SJSA1 (cell line): Measurements from ENCODE around the gene FHOD3. TPM values are rescaled to one million over a fixed set of nuclear protein-coding genes. Genes with fewer than 3 reads are reported as not detected.

Experiments
- DNase-seq, 2 experiments: peaks; one replicate each; pipeline ENCODE4 v3.0.0-alpha.2; 2015 to 2020; ENCODE audit warnings: low spot score in 2 of 2, low read depth in 1 of 2
- H3K27ac ChIP-seq: fragments of 250-450 bp; sonication (Bioruptor Pico); 2 replicates; pipeline ENCODE4 v1.5.1; 2020; ENCODE audit warnings: mild to moderate bottlenecking, moderate library complexity
- H3K27me3 ChIP-seq: fragments of 250-450 bp; sonication (Bioruptor Pico); replicated peaks from 2 replicates; pipeline ENCODE4 v1.5.1; 2020; ENCODE audit warnings: mild to moderate bottlenecking, moderate library complexity
- H3K36me3 ChIP-seq: fragments of 250-450 bp; sonication (Bioruptor Pico); 2 replicates; pipeline ENCODE4 v1.5.1; 2020; ENCODE audit warnings: mild to moderate bottlenecking
- H3K4me1 ChIP-seq: fragments of 250-450 bp; sonication (Bioruptor Pico); replicated peaks from 2 replicates; pipeline ENCODE4 v1.6.1; 2021; ENCODE audit warnings: mild to moderate bottlenecking
- H3K4me3 ChIP-seq: fragments of 250-450 bp; sonication (Bioruptor Pico); 2 replicates; pipeline ENCODE4 v1.5.1; 2020; ENCODE audit warnings: mild to moderate bottlenecking
- H3K9me3 ChIP-seq: fragments of 250-450 bp; sonication (Bioruptor Pico); replicated peaks from 2 replicates; pipeline ENCODE4 v1.5.1; 2020; ENCODE audit warnings: mild to moderate bottlenecking
- total RNA-seq: library from RNA; depleted of rRNA; stranded (reverse); fragments of >200 nt; shearing (Covaris generic); gene quantifications from 2 replicates; pipeline ENCODE4 v1.2.3, GENCODE V29; 2014

Gene FHOD3
- total RNA-seq, 1 experiment from 2014 or later, result 0.53 TPM

DNA sequence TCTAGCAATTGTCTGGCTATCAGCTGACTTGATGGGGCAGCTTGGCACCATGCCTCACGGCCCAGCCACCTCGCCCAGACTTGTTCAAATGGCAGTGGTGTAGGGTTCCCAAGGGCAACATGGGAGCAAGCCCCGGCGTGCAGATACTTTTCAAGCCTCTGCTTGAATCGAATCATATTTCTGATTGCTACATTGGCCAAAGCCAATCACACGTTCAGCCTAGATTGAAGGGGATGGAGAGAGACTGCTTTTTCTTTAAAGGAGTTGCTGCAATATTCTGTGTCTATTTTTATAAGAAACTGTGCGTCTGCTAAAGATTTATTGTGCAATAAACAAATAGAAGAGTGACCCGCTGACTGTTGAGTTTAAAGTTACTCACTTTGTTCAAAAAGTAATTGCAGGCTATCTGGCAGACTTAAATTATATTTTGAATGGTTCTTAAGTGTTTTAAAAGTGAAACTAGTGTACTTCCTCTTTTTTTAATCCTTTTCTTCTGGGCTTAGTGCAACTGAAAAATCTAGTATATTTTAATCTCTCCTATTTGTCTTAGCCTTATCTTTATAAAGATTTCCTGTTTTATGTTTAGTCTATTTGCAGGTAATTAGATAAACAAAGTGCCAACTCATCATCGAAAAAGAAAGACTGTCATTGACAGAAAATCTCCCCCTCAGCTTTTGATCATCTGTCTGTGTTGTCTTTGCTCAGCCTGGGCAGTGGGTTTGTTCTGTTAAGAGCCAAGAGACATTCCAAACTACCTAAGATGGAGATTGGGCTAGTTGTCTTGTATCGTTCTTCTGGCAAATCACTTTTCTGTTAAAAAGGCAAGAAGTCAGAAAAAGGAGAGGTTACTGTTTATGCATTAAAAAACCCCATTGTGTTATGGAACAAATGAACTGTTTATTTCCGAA, 375.2 kb downstream of the FHOD3 start:
- Histone ChIP-seq H3K27ac (no peak overlapping the region), H3K9me3 (no peaks in the 10 kb centered on the region), H3K27me3 (no peaks in the 10 kb centered on the region), H3K4me3 (no peak overlapping the region), H3K4me1 (no peaks in the 10 kb centered on the region), H3K36me3 (no peaks in the 10 kb centered on the region)
- DNase-seq, result no peak

DNA sequence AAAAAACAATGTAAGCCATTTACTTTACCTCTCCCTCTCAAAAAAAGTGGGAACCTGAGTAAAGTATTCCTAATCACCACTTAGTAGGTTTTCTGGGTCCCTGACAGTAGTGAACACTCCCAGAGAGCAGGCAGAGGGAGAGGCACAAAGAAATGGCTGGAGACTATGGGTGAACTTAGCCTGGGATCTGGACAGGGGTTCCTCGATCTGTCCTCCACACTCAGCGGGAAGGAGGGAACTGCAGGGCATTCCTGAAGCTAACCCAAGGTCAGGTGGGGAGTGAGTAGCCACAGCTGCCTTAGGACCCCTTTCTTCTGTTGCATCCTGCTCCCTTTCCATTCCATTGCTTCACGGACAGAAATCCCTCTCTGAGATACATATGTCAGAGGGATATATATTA, 375.9 kb downstream of the FHOD3 start:
- Histone ChIP-seq H3K4me3 (no peak overlapping the region), H3K27ac (no peak overlapping the region), H3K9me3 (no peaks in the 10 kb centered on the region), H3K27me3 (no peaks in the 10 kb centered on the region), H3K36me3 (no peaks in the 10 kb centered on the region), H3K4me1 (no peaks in the 10 kb centered on the region)
- no peak for DNase-seq

DNA sequence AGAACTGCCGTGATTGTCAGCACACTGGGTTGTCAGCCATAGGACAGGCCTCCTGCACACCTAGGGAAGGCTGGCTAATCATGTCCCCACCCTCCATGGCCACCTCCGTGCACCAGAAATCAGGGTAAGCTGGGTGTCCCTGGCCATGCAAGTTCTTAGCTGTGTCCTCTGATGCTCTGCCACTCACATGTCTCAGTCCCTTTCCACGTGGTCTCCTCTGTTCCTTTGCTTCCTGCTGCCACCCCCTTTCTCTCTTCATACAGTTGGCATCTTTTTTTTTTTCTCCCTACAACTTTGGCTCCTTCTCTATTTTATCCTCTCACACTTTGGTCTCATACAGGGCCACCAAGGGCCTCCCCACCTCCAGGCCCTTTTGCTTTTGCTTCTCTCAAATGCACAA, 377.6 kb downstream of the FHOD3 start:
- Histone ChIP-seq H3K4me3 (no peak overlapping the region), H3K27me3 (no peaks in the 10 kb centered on the region), H3K27ac (no peak overlapping the region), H3K9me3 (no peaks in the 10 kb centered on the region), H3K36me3 (no peaks in the 10 kb centered on the region), H3K4me1 (no peaks in the 10 kb centered on the region)
- no peak for DNase-seq

DNA sequence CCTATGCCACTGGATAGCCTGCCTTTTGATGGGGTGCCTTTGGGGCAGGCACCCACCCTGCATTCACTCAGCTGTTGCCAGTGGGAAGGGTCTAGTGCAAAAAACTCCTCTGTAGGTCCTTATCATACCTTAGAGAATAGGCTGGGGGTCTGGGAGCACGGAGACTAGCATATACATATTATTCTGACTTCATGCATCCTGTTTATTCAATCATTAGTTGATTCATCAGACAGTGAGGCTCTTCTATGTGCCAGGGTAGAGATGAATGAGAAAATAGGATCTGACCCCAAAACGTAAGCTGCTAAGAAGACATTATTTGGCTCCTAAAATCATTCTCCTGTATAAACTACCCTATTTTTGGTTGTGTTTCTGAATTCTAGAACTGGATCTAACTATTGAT, 378.0 kb downstream of the FHOD3 start:
- Histone ChIP-seq H3K36me3 (no peaks in the 10 kb centered on the region), H3K4me1 (no peaks in the 10 kb centered on the region), H3K9me3 (no peaks in the 10 kb centered on the region), H3K4me3 (no peak overlapping the region), H3K27ac (no peak overlapping the region), H3K27me3 (no peaks in the 10 kb centered on the region)
- no peak for DNase-seq

DNA sequence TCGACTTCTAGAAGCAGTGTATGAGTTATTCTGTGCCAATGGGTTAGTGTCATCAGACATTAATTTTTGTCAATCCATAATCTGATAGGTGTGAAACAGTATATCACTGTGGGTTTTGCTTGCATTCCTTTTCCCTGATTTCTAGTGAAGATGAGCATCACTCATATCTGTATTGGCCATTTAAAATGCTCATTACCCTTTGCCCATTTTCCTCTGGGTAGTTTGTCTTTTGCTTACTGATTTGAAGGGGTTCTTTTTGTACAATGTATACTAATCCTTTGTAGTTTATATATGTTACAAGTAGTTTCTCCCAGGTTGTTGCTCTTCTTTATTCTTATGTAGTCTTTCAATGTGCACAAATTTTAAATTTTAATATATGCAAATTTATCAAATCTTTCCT, 379.1 kb downstream of the FHOD3 start:
- Histone ChIP-seq H3K4me1 (no peaks in the 10 kb centered on the region), H3K27ac (no peak overlapping the region), H3K9me3 (no peaks in the 10 kb centered on the region), H3K27me3 (no peaks in the 10 kb centered on the region), H3K4me3 (no peak overlapping the region), H3K36me3 (no peaks in the 10 kb centered on the region)
- DNase-seq, result no peak

DNA sequence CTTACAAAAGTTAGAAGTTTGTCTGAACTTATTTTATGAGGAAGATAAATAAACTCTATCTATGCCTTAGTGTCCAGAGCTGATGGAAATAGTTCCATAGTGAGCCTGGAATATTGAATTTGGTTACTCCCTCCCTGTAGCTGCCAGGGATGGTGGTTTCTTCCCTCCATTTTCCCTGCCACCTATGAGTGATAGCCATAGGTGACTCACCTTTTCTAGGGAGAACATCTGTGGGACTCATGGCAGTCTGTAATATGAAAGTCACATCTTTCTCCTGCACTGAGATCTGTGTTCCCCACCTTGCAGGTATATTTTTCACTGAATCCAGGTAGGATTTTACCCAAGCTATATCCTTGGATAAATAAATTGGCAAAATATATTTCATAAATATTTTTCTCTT, 382.5 kb downstream of the FHOD3 start:
- Histone ChIP-seq H3K27me3 (no peaks in the 10 kb centered on the region), H3K9me3 (no peaks in the 10 kb centered on the region), H3K36me3 (no peaks in the 10 kb centered on the region), H3K4me1 (no peaks in the 10 kb centered on the region), H3K27ac (no peak overlapping the region), H3K4me3 (no peak overlapping the region)
- DNase-seq, result no peak

DNA sequence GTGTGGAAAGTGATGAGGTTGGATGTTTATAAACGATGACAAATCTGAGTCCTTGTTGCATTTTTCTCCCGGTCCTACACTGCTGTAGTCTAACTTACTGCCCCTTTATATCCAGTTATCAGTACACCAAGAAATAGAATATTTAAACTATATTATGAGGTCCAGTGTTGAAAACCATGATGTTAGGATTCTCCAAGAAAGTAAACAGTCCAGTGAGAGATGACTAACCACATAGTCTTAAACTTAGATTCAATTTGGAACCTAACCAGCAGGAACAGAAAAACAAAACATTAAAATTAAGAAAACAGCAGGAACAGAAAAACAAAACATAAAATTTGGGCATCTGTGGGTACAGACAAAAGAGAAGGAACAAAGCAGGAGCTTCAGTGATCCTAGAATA, 388.1 kb downstream of the FHOD3 start:
- Histone ChIP-seq H3K27ac (no peak overlapping the region), H3K27me3 (no peaks in the 10 kb centered on the region), H3K36me3 (no peaks in the 10 kb centered on the region), H3K9me3 (no peaks in the 10 kb centered on the region), H3K4me3 (no peak overlapping the region), H3K4me1 (no peaks in the 10 kb centered on the region)
- no peak for DNase-seq

DNA sequence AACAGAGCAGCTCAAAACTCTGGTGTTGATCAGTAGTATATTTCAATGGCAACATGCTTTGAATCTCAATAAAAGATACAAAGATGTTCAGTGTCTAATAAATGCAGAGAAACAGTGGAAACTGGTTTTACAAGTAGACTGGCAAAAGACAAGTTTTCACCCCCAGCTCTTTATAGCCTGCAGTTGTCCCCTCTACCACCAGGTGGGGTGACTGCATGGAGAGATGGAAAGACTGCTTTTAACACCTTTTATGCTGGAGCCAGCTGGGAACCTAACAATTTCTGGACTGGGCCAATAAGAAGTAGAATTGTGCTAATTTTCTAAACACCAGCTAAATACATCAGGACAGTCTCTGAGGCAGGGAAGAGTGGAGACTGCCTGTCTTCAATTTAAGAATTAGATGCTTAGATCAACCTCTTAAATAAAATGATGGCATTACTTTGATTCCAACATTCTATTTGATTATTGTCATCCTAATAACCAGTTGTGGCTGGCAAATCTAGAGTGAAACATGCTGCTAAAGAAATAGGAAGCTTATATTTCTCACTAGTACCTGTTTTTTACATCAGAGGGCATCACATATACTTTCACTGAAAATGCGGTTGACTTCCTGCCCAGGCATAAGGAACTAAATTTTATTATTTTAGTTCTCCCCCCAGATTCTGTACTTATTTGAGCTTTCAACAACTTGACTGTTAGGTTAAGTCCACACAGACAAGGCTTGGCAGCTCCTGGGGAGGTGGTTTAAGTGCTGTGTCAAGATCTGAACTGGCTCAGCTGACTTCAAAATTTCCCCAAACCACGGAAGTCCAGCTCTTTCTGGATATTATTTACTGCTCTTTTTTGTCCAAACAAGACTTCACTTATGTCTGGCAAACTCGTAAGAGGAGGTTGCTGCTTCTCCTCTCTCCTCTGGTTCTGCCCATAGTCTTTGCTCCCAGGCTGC, 390.8 kb downstream of the FHOD3 start:
- Histone ChIP-seq H3K27me3 (no peaks in the 10 kb centered on the region), H3K4me1 (no peaks in the 10 kb centered on the region), H3K27ac (no peak overlapping the region), H3K36me3 (no peaks in the 10 kb centered on the region), H3K4me3 (no peak overlapping the region), H3K9me3 (no peaks in the 10 kb centered on the region)
- DNase-seq, result peak; percentile 48 to 61

DNA sequence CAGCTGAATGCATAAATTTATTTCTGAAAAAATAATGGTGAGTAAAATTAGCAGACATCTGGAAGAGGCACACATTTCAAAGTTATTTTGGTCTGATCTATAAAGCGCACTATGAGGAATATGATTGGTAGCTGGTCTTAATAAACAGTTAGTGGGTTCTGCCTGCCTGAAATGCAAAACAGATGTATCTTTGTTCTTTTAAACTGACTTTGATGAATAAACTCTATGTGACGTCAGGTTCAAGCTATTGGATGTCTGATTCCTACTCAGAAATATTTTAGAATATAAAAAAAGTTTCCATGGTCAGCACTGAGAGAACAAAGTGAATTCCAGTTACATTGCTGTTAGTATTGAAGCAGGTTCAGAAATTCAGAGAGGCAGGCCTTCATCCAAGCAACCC, 394.9 kb downstream of the FHOD3 start:
- H3K36me3 ChIP-seq, result no peaks in the 10 kb centered on the region
- no peak overlapping the region for H3K27ac ChIP-seq
- H3K9me3 ChIP-seq, result no peaks in the 10 kb centered on the region
- H3K4me3 ChIP-seq, result no peak overlapping the region
- no peaks in the 10 kb centered on the region for H3K27me3 ChIP-seq
- no peak for DNase-seq
- H3K4me1 ChIP-seq, result no peaks in the 10 kb centered on the region

DNA sequence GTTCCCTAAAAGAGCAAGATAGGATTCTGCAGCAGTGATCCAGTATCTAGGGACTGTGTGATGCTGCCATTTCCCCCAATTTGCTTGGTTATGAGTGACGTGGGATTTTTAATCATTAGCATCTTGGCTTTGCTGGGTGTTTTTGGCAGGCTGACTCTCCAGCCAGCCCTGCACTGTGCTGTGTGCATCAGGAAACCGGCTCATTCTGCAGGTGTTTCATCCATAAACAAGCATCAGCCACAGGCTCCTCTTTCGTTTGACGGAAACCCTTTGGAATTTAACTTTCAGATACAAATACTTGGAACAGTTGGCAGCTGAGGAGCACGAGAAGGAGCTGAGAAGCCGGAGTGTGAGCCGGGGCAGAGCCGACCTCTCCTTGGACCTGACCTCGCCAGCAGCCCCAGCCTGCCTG, 395.4 kb downstream of the FHOD3 start:
- H3K4me1 ChIP-seq, result no peaks in the 10 kb centered on the region
- H3K4me3 ChIP-seq, result no peak overlapping the region
- no peak overlapping the region for H3K27ac ChIP-seq
- DNase-seq, result no peak
- H3K36me3 ChIP-seq, result no peaks in the 10 kb centered on the region
- H3K9me3 ChIP-seq, result no peaks in the 10 kb centered on the region
- H3K27me3 ChIP-seq, result no peaks in the 10 kb centered on the region

DNA sequence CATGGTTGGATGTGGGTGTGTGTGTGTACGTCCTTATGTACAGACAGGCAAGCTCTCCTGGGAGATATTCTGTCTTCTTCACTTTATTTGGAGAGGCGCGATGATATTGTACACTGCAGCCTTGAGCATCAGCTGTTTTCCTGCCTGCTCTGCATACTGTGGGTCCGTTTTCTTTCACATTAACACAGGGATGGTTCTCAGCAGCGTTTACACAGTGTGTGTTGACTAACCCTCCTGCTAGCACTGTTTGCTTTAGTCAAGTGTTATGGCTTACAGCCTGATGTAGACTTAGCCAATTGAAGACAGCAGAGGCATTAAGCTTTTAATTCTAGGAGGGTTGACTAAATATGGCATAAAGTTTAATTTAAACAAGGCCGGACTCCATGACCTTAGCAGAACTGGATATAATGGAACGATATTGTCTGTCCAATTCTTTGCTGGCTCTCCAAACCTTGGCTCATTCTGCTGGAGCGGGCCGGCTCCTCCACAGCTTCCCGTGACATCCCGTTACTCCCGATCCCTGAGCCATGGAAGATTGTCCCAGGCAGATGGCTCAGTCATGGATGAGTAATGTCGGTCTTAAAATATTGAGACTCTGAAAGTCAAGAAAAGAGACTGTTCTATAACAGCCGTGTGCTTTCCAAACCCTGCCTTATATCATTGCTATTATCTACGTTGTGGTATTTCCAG, 396.6 kb downstream of the FHOD3 start:
- Histone ChIP-seq H3K27me3 (no peaks in the 10 kb centered on the region), H3K4me3 (no peak overlapping the region), H3K27ac (no peak overlapping the region), H3K9me3 (no peaks in the 10 kb centered on the region), H3K36me3 (no peaks in the 10 kb centered on the region), H3K4me1 (no peaks in the 10 kb centered on the region)
- DNase-seq, result no peak

DNA sequence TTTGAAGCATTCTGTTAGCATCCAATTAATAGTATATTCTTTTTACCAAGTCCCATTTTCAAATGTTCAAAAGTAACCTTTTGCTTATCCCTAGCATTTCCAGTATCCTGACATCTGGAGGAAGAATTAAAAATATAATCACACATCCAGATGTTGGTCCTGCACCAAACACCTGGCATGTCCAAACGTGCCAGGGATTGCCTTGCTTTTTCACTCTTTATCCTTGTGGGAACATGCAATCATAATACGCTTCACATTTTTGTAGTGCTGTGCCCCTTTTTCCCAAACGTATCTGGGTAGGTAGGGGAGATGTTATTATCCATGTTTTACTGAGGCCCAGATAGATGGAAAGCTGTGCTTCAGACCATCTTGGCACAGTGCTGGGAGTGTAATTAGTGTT, 398.3 kb downstream of the FHOD3 start:
- DNase-seq, result no peak
- H3K36me3 ChIP-seq, result no peaks in the 10 kb centered on the region
- H3K4me1 ChIP-seq, result no peaks in the 10 kb centered on the region
- H3K27ac ChIP-seq, result no peak overlapping the region
- no peaks in the 10 kb centered on the region for H3K9me3 ChIP-seq
- H3K27me3 ChIP-seq, result no peaks in the 10 kb centered on the region
- H3K4me3 ChIP-seq, result no peak overlapping the region

DNA sequence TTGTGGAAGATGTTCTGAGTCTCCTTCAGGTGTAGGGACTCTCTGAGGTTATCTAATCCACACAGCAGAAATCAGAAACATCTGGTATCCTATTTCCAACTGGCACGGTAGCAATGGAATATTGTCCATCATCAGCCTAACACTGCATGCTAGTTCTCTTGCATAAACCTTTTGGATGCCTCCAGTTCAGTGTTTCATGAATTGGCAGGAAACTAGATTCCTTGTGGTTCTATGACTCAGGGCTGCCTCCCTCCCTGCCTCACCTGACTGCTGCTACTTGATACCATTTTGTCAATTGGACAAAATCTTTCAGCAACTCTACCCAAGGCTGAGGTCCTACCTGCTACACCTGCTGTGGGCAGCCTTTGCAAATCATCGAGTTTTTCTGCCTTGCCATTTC, 400.4 kb downstream of the FHOD3 start:
- no peaks in the 10 kb centered on the region for H3K4me1 ChIP-seq
- H3K27me3 ChIP-seq, result no peaks in the 10 kb centered on the region
- H3K27ac ChIP-seq, result no peak overlapping the region
- no peaks in the 10 kb centered on the region for H3K36me3 ChIP-seq
- H3K9me3 ChIP-seq, result no peaks in the 10 kb centered on the region
- no peak for DNase-seq
- H3K4me3 ChIP-seq, result no peak overlapping the region

DNA sequence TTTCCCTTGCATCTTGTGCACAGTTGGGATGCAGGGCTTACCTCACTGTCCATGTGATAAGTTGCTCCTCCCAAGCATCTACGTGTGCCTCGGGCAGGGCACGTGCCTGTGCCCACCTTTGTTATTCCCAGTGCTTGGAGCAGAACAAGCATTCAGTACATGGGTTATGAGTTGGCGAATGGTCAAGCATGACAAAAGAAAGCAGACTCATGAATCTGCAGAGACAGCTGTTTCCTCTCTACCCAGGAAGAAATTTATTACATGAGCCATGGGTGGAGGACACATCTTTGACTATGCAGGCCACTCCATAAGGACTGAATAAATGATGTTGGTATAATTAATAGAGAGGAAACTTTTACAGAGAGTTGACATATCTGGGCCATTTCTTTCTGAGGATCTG, 403.4 kb downstream of the FHOD3 start:
- DNase-seq, result no peak
- H3K36me3 ChIP-seq, result no peaks in the 10 kb centered on the region
- no peak overlapping the region for H3K4me3 ChIP-seq

More for the DNA sequence above, 403.4 kb downstream of the FHOD3 start:
- Histone ChIP-seq H3K4me1 (no peaks in the 10 kb centered on the region), H3K27me3 (no peaks in the 10 kb centered on the region), H3K9me3 (no peaks in the 10 kb centered on the region), H3K27ac (no peak overlapping the region)
